ENCODE measurements around the gene MUC3A.

MUC3A gene

DNA sequence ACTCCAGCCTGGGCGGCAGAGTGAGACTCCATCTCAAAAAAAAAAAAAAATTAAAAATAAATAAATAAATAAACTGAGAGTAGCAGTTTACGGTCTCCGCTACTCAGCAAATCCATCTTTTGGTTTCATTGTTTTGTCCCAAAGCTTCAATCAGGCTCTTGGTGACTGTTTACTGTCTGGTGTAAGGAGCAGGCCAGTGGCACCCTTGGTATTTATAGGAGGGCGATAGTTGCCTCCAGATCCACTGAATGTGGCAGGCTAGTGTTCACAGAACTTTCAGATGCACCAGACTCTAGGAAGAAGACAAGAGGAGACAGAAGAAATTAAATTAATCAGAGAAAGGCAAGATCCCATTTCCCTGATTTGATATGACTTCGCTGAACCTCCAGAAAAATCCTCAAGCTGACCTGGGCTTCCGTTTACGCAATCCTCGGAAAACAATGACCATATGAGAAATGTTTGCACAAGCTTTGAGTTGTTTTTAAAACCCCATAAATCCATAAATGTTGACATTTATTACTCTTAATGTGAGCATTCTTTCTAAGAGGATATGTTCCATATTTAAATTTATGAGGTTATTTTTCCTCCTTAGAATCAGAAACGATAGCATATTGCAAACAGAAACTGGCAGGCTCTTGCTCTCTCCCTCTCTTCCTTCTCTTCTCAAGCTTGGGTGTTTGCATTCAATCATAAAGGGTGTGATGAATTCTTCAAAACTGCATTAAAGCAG lies 7.1 kb upstream of the MUC3A start:
- no peak overlapping the region for H3K4me3 ChIP-seq (ENCODE audit: low read depth, low read length)
- TF ChIP-seq, protein P1, sequence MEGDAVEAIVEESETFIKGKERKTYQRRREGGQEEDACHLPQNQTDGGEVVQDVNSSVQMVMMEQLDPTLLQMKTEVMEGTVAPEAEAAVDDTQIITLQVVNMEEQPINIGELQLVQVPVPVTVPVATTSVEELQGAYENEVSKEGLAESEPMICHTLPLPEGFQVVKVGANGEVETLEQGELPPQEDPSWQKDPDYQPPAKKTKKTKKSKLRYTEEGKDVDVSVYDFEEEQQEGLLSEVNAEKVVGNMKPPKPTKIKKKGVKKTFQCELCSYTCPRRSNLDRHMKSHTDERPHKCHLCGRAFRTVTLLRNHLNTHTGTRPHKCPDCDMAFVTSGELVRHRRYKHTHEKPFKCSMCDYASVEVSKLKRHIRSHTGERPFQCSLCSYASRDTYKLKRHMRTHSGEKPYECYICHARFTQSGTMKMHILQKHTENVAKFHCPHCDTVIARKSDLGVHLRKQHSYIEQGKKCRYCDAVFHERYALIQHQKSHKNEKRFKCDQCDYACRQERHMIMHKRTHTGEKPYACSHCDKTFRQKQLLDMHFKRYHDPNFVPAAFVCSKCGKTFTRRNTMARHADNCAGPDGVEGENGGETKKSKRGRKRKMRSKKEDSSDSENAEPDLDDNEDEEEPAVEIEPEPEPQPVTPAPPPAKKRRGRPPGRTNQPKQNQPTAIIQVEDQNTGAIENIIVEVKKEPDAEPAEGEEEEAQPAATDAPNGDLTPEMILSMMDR (conservative IDR thresholded peaks at IDR 0.05; ENCODE audit: low read depth, low read length): no peak
- DNase-seq (ENCODE audit: low read depth): no peak

DNA sequence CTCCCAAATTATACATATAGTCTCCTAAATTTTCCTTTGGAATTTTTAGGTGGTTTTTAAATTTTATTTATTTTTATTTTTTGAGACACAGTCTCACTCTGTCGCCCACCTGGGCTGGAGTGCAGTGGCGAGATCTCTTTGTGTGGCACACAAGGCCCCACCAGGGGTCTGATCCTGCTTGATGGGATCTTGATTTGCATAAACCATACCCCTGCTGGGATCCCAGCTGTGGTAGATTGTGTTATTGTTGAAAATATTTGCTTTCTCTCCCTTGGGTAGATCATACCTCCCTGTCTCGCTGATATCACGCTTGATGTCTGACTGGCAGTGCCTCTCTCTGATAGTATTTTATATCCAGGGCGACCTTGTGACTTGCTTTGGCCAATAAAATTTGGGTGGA lies 5.6 kb upstream of the MUC3A start:
- no peak overlapping the region for H3K4me3 ChIP-seq (ENCODE audit: low read depth, low read length)
- TF ChIP-seq, protein P1 (conservative IDR thresholded peaks at IDR 0.05; ENCODE audit: low read depth, low read length): no peak
- DNase-seq (ENCODE audit: low read depth): no peak

DNA sequence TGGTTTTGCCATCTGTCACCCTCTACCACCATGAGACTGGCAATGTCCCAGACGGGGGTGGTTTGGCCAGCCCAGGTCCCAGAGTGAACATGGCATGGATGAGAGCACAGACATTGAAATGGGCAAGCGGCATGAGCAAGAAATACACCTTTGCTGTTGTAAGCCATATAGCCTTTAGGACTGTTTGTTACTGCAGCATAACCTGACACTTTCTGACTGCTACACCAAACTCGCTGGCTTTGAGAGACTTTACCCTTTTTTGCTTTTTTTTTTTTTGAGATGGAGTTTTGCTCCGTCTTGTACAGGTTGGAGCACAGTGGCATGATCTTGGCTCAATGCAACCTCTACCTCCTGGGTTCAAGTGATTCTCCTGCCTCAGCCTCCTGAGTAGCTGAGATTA lies 5.2 kb upstream of the MUC3A start:
- H3K4me3 ChIP-seq (ENCODE audit: low read depth, low read length): no peak overlapping the region
- no peak for DNase-seq (ENCODE audit: low read depth)
- TF ChIP-seq, protein P1 (conservative IDR thresholded peaks at IDR 0.05; ENCODE audit: low read depth, low read length): no peak

DNA sequence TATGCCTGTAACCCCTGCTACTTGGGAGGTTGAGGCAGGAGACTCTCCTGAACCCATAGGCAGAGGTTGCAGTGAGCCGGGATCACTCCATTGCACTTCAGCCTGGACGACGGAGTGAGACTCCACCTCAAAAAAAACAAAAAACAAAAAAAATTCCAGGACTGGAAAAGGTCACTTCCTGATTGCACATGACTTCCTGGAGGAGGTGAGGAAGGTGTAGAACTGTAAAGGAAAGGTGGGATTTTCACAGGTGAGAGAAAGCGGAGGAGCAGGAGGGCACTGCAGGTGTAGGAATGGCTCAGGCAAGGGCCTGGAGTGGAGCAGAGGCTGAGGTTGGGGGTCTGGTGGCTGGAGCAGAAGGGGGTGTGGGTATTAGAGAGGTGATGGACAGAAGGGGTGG lies 3.2 kb upstream of the MUC3A start:
- no peak overlapping the region for H3K4me3 ChIP-seq (ENCODE audit: low read depth, low read length)
- TF ChIP-seq, protein P1 (conservative IDR thresholded peaks at IDR 0.05; ENCODE audit: low read depth, low read length): no peak
- DNase-seq (ENCODE audit: low read depth): no peak

DNA sequence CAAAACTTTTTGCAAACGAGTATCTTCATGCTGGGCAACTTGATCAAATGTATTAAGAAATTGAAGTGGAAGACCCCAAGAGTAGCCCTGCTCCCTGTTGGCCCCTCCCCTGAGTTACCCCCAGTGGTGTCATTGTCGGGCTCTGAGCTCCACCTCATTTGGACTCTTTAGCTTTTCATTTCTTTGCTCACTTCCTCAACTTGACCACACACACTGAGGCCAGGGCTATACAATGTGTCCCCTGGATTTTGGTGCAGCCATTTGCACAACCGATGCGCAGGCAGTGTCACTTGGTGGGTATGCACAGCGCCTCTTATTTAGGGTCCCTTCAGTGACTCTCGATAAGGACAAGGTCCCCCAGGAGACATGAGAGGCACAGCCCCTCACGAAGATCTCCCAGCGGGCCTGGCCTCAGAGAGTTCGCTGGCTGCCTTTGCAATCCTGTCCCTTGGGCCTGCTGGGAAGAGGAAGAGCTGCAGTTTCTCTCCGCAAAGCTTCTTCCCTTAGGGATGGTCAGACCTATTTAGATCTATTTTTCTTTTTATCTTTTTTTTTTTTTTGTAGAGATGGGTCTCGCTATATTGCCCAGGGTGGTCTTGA lies 2.5 kb upstream of the MUC3A start:
- no peak for DNase-seq (ENCODE audit: low read depth)
- no peak overlapping the region for H3K4me3 ChIP-seq (ENCODE audit: low read depth, low read length)
- TF ChIP-seq, protein P1 (conservative IDR thresholded peaks at IDR 0.05; ENCODE audit: low read depth, low read length): no peak

DNA sequence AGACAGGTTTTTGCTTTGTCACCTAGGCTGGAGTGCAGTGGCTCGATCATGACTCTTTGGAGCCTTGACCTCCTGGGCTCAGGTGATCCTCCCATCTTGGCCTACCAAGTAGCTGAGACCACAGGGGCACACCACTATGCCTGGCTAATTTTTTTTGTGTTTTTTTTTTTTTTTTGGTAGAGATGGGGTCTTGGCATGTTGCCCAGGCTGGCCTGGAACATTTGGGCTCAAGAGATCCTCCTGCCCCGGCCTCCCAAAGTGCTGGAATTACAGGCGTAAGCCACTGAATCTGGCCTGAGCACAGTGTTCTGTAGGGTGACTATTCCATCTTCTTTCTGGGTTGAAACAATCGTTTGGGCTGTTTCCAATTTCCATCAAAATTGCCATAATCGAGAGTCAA lies 1.5 kb upstream of the MUC3A start:
- DNase-seq (ENCODE audit: low read depth): no peak
- TF ChIP-seq, protein P1 (conservative IDR thresholded peaks at IDR 0.05; ENCODE audit: low read depth, low read length): no peak
- H3K4me3 ChIP-seq (ENCODE audit: low read depth, low read length): no peak overlapping the region

DNA sequence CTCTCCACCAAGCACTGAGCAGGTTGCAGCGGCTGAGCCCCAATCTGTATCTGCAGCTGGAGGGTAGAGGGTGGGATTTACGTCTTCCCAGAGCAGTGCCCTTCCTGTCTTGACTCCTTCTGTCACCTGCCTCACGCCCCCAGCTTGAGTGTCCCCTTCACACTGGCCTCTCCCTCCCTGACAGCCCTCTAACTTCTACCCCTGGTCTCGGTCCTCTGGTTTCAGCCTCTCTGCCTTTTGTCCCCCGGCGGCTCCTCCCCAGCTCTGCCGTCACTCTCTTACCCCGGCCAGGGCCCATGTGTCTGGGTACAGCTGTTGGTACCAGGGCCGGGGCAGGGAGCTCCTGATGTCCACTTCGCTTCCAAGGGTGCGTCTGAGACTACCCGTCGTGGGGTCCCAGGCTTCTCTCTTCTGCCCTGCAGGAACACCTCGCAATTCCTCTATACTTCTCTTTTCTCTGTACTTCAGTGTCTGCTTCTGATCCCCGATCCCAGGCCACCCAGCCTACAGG lies 654 bp downstream of the MUC3A start:
- TF ChIP-seq, protein P1 (conservative IDR thresholded peaks at IDR 0.05; ENCODE audit: low read depth, low read length): no peak

More for the DNA sequence above, 654 bp downstream of the MUC3A start:
- DNase-seq (ENCODE audit: low read depth): no peak
- no peak overlapping the region for H3K4me3 ChIP-seq (ENCODE audit: low read depth, low read length)

Measured in choroid plexus epithelial cell (primary cell).